Epithelial cell of esophagus (primary cell): ENCODE data around the gene BEAN1.

Source experiments
- DNase-seq: peaks from one replicate; pipeline ENCODE4 v3.0.0; 2010; ENCODE audit warnings: low read depth
- H3K4me3 ChIP-seq: 2 replicates; pipeline ENCODE4 v1.5.1; 2011; ENCODE audit warnings: mild to moderate bottlenecking, low read length, control low read depth
- TF ChIP-seq, protein P1 (sequence below): IDR thresholded peaks from 2 replicates; pipeline ENCODE4 v1.5.1; 2011; ENCODE audit warnings: low read depth, mild to moderate bottlenecking, low read length, control low read depth, inconsistent platforms; ENCODE audit not compliant: insufficient read depth; ENCODE audit errors: missing control alignments

BEAN1 gene

DNA sequence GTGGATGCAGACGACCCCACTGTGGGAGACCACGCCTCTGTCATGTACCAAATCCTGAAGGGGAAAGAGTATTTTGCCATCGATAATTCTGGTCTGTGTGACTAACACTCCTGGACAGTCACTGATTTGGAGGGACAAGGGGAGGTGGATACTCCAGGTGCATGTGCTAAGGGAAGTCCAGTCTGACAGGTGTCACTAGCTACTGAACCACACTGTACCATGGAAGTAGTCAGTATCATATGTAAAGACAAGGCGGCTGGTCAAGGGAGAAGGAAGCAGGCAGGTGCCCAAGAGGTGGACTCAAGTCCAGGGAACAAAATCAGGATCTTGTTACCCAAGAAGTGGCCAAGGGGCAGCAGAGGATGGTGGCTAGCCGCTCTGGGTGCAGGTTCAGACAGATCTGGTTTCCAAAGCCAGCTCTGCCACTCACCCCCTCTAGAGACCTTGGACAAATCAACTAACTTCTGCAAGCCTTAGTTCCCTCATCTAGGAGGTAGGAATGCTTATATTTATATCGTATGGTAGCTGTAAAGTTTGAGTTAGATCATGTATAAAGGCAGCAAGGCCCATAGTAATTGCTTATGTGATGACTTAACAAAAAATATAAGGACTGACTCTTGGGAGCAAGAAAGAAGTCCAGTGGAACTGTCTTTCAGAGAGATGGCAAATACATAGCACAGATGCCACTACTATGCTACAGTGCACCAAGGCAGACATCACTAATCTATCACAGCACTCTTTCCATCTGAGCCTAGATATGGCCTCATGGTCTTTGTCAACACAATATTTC lies 38.5 kb upstream of the BEAN1 start:
- no peak for DNase-seq
- TF ChIP-seq, protein P1, sequence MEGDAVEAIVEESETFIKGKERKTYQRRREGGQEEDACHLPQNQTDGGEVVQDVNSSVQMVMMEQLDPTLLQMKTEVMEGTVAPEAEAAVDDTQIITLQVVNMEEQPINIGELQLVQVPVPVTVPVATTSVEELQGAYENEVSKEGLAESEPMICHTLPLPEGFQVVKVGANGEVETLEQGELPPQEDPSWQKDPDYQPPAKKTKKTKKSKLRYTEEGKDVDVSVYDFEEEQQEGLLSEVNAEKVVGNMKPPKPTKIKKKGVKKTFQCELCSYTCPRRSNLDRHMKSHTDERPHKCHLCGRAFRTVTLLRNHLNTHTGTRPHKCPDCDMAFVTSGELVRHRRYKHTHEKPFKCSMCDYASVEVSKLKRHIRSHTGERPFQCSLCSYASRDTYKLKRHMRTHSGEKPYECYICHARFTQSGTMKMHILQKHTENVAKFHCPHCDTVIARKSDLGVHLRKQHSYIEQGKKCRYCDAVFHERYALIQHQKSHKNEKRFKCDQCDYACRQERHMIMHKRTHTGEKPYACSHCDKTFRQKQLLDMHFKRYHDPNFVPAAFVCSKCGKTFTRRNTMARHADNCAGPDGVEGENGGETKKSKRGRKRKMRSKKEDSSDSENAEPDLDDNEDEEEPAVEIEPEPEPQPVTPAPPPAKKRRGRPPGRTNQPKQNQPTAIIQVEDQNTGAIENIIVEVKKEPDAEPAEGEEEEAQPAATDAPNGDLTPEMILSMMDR, result no peak
- H3K4me3 ChIP-seq, result no peak overlapping the region

DNA sequence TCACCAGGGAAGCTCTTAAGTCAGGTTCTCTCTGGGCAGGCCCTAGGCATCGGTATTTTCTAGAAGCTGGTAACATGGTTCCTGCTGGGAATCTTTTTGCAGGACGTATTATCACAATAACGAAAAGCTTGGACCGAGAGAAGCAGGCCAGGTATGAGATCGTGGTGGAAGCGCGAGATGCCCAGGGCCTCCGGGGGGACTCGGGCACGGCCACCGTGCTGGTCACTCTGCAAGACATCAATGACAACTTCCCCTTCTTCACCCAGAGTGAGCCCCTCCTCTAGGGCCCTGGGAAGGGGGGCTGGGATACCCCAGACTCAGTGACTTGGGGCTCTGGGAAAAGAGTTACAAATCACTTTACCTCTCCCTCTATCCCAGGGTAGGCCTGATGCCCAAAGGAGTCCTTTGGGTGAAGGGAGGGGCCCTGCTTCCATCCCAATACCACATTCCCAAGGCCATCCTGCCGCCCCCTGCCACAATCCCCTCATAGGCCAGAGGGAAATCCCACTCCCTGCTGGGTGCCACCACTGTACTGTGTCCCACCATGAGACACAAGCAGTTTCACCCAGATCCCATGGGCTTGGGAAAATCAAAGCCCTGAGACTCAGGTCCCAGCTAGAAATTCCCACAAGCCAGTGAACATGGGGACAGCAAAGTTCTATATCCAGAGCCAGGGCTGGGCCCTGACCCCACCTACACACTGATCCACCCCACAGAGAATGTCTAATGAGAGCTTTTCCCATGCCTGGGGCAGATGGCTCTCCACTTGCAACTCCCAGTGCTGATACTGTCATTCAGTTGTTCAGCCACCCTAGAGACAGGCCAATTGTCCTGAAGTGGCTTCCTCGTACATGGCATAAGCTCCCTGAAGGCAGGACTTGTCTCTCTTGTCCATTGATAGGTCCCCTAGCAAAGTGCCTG lies 37.6 kb upstream of the BEAN1 start:
- TF ChIP-seq, protein P1, result no peak
- H3K4me3 ChIP-seq, result no peak overlapping the region
- no peak for DNase-seq

DNA sequence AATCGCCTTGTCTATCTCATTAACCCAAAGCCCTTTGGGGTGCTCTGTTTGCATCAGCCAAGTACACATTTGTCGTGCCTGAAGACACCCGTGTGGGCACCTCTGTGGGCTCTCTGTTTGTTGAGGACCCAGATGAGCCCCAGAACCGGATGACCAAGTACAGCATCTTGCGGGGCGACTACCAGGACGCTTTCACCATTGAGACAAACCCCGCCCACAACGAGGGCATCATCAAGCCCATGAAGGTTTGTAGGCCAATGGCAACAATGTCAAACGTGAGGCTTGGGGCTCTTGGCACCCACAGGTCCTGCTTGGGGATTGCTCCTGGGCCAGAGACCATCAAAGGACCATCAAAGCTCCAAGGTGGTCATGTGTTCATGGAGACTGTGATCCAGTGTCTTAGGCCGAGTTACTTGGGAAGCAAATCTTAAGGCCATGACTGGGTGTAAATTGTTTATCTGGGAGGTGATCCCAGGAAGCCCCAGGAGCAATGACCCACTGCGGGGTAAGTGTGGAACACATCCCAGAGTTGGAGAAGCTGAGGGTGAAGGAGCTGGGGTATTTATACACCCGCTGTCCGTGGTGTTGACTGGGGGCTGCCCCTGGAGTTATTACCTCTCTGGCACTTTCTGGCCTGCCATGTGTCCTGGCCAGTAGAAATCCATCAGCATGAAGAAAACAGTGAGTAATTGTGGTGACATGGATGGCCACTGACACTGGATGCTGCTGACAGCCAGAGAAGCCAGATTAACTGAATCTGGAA lies 36.6 kb upstream of the BEAN1 start:
- DNase-seq, result no peak
- no peak overlapping the region for H3K4me3 ChIP-seq
- TF ChIP-seq, protein P1, result no peak

DNA sequence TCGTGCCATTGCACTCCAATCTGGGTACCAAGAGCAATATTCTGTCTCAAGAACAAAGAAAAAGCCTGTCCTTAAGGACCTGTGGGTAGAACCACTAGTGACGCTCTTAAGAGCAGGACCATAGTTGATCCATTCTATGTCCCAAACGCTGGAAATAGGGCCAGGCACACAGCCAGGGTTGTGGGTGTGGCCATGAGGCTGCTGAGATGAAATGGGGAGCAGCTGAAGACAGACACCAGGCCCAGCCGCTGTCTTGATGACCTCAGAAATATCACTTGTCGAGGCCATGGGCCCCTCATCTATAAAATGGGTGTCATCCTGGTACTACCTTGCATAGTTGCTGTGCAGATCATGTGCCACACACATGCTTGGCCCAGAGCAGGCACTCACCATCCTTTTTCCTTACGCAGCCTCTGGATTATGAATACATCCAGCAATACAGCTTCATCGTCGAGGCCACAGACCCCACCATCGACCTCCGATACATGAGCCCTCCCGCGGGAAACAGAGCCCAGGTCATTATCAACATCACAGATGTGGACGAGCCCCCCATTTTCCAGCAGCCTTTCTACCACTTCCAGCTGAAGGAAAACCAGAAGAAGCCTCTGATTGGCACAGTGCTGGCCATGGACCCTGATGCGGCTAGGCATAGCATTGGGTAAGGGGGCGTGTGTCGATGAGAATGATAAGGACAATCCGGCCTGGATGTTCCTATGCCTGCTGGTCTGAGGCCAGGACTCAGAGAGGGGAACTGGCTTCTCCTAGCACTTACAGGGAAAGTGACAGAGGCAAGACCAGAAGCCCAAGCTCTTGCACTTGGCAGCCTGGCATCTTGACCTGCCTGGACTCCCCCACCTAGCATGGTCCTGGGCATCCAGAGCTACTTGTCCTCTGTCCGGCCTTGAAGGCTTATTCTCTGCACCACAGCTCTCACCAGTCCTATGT lies 35.1 kb upstream of the BEAN1 start:
- DNase-seq, result no peak
- TF ChIP-seq, protein P1, result no peak
- no peak overlapping the region for H3K4me3 ChIP-seq

DNA sequence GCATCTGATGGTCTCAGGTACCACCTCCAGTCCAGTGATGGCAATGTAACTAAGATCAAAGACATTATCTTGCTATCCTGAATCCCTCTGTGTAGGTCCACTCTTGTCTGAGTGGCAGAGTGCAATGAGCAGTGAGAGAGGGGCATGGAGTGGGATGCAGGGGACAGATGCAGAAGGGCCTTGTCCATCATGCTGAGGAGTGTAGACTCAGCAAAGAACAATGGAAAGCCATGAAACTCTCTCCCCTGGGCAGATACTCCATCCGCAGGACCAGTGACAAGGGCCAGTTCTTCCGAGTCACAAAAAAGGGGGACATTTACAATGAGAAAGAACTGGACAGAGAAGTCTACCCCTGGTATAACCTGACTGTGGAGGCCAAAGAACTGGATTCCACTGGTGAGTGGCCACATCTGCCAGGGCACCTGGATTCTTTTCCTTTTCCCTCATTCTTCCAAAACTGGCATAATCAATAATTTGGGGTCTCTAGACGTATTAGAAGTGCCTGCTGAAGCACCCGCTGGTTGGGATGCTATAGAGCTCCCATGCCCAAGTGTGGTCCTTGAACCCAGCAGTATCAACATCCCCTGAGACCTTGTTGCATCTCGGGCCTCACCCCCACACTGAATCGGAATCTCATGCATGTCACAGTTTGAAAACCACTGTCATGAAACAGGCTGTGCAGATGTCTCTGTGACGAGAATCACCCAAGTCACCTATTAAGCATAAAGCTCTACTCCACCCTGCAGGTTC lies 31.1 kb upstream of the BEAN1 start:
- no peak overlapping the region for H3K4me3 ChIP-seq
- no peak for DNase-seq
- TF ChIP-seq, protein P1, result no peak
